GM04504 (cell line): ENCODE data around the gene ANKRD13B.

Experiments
- DNase-seq: peaks from one replicate; pipeline ENCODE4 v3.0.0-alpha.2; 2012; ENCODE audit warnings: low read depth

ANKRD13B gene

GRCh38 chr17:29568331-29569244 is 24.3 kb upstream of the ANKRD13B start, which contains the start of gene TP53I13:
Gene TP53I13 (plus strand): TSS chr17:29568701. CDS start chr17:29568759, 58 bp downstream.
- peak; percentile 48 for DNase-seq

GRCh38 chr17:29569245-29569950 is 23.5 kb upstream of the ANKRD13B start:
- DNase-seq, result no peak

- no peak for DNase-seq
Observed at GRCh38 chr17:29570521-29570920, 22.4 kb upstream of the ANKRD13B start.

- DNase-seq, result no peak
Observed at GRCh38 chr17:29571486-29571882, 21.4 kb upstream of the ANKRD13B start.

- no peak for DNase-seq
Observed at GRCh38 chr17:29571883-29572681, 20.9 kb upstream of the ANKRD13B start.

- DNase-seq, result no peak
Observed at GRCh38 chr17:29572691-29573557, 20.0 kb upstream of the ANKRD13B start.

GRCh38 chr17:29573558-29573869 is 19.4 kb upstream of the ANKRD13B start:
- DNase-seq, result no peak

- no peak for DNase-seq
Observed at GRCh38 chr17:29573871-29574731, 18.8 kb upstream of the ANKRD13B start.

GRCh38 chr17:29574732-29575510 is 18.0 kb upstream of the ANKRD13B start:
- no peak for DNase-seq

GRCh38 chr17:29575511-29576213 is 17.3 kb upstream of the ANKRD13B start:
- no peak for DNase-seq

GRCh38 chr17:29576214-29577000 is 16.5 kb upstream of the ANKRD13B start:
- no peak for DNase-seq

GRCh38 chr17:29577001-29577370 is 15.9 kb upstream of the ANKRD13B start:
- no peak for DNase-seq

GRCh38 chr17:29577385-29578211 is 15.3 kb upstream of the ANKRD13B start:
- DNase-seq, result no peak

GRCh38 chr17:29578626-29579485 is 14.1 kb upstream of the ANKRD13B start:
- no peak for DNase-seq

GRCh38 chr17:29579866-29580771 is 12.8 kb upstream of the ANKRD13B start:
- peak; percentile 51 for DNase-seq
